MCF 10A (cell line): Measurements from ENCODE around the gene ANKRD11. TPM values are rescaled to one million over a fixed set of nuclear protein-coding genes. Genes with fewer than 3 reads are reported as not detected.
A peak's percentile ranks its signal among the peaks of the same experiment; 100 is the strongest.

Experiments
- BruUV-seq: library from RNA; stranded (reverse); fragments of 400-500 nt; replicated peaks from 2 replicates; lab custom pipeline; 2021; lab: Mats Ljungman, UMichigan
- CTCF ChIA-PET: fragments of 300-600 bp; sonication (Branson Sonifier 250); formaldehyde crosslinking; extraction: SDS; loops from one replicate; lab custom pipeline; 2021; ENCODE audit warnings: antibody characterized with exemption, inconsistent platforms; lab: Yijun Ruan, JAX
- POLR2A ChIA-PET: fragments of 300-600, 350-650 bp; sonication (Branson Sonifier 250); formaldehyde crosslinking; extraction: SDS; loops from one replicate; lab custom pipeline; 2020; ENCODE audit warnings: antibody characterized with exemption, inconsistent platforms; lab: Yijun Ruan, JAX
- DNase-seq: peaks from one replicate; pipeline ENCODE4 v3.0.0-alpha.2; 2018; ENCODE audit not compliant: unreplicated experiment
- H3K27ac Mint-ChIP-seq: one replicate; pipeline ENCODE4 v1.8.0; 2022; ENCODE audit warnings: mild to moderate bottlenecking, low read depth, mixed read lengths; ENCODE audit not compliant: unreplicated experiment
- H3K27me3 Mint-ChIP-seq: one replicate; pipeline ENCODE4 v1.8.0; 2022; ENCODE audit warnings: mixed read lengths; ENCODE audit not compliant: insufficient read depth, unreplicated experiment
- H3K36me3 Mint-ChIP-seq: one replicate; pipeline ENCODE4 v1.8.0; 2022; ENCODE audit warnings: mild to moderate bottlenecking, moderate library complexity, mixed read lengths; ENCODE audit not compliant: insufficient read depth, unreplicated experiment
- H3K4me1 Mint-ChIP-seq: one replicate; pipeline ENCODE4 v1.8.0; 2022; ENCODE audit warnings: mixed read lengths; ENCODE audit not compliant: insufficient read depth, unreplicated experiment
- H3K4me3 Mint-ChIP-seq: one replicate; pipeline ENCODE4 v1.8.0; 2022; ENCODE audit warnings: mild to moderate bottlenecking, moderate library complexity, mixed read lengths; ENCODE audit not compliant: unreplicated experiment
- H3K9me3 Mint-ChIP-seq: one replicate; pipeline ENCODE4 v1.8.0; 2022; ENCODE audit warnings: mixed read lengths; ENCODE audit not compliant: unreplicated experiment
- intact Hi-C: fragments of 100-400 bp; cut with micrococcal nuclease; formaldehyde crosslinking; loops from 2 replicates; pipeline ENCODE4 v1.14.1; 2022
- total RNA-seq: library from RNA; stranded (reverse); gene quantifications from 2 replicates; pipeline ENCODE4 v1.2.3, GENCODE V29; 2022
- TF ChIP-seq, protein P1 (sequence below): fragments of 200-600 bp; IDR thresholded peaks from one replicate; pipeline ENCODE4 v1.8.0; 2022; ENCODE audit warnings: antibody characterized with exemption, mild to moderate bottlenecking; ENCODE audit not compliant: unreplicated experiment

ANKRD11 gene
- total RNA-seq, 1 experiment from 2014 or later = 237 TPM

- Mint-ChIP-seq H3K27me3 (no peaks in the 10 kb centered on the region), H3K36me3 (peaks cover 47% of the 10 kb centered on the region), H3K27ac (peak overlapping the region; percentile 85), H3K4me3 (peak overlapping the region; percentile 9), H3K4me1 (peaks cover 76% of the 10 kb centered on the region), H3K9me3 (no peaks in the 10 kb centered on the region)
- POLR2A ChIA-PET = interaction anchor here (1.0 to 1.1 kb wide), 2 partner anchors 8 to 241 kb away, joined by 3 to 4 read pairs; no protein-coding TSS in a partner anchor
- DNase-seq = no peak
- BruUV-seq = no TSS peak
- intact Hi-C loops = no loop called here
- TF ChIP-seq, protein P1, sequence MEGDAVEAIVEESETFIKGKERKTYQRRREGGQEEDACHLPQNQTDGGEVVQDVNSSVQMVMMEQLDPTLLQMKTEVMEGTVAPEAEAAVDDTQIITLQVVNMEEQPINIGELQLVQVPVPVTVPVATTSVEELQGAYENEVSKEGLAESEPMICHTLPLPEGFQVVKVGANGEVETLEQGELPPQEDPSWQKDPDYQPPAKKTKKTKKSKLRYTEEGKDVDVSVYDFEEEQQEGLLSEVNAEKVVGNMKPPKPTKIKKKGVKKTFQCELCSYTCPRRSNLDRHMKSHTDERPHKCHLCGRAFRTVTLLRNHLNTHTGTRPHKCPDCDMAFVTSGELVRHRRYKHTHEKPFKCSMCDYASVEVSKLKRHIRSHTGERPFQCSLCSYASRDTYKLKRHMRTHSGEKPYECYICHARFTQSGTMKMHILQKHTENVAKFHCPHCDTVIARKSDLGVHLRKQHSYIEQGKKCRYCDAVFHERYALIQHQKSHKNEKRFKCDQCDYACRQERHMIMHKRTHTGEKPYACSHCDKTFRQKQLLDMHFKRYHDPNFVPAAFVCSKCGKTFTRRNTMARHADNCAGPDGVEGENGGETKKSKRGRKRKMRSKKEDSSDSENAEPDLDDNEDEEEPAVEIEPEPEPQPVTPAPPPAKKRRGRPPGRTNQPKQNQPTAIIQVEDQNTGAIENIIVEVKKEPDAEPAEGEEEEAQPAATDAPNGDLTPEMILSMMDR = no peak
- CTCF ChIA-PET = interaction anchor here (0.9 kb wide), 1 partner anchor 10 kb away, joined by 3 read pairs; no protein-coding TSS in a partner anchor
These were observed 172.5 kb downstream of the ANKRD11 start for GRCh38 chr16:89317729-89318429.

DNA sequence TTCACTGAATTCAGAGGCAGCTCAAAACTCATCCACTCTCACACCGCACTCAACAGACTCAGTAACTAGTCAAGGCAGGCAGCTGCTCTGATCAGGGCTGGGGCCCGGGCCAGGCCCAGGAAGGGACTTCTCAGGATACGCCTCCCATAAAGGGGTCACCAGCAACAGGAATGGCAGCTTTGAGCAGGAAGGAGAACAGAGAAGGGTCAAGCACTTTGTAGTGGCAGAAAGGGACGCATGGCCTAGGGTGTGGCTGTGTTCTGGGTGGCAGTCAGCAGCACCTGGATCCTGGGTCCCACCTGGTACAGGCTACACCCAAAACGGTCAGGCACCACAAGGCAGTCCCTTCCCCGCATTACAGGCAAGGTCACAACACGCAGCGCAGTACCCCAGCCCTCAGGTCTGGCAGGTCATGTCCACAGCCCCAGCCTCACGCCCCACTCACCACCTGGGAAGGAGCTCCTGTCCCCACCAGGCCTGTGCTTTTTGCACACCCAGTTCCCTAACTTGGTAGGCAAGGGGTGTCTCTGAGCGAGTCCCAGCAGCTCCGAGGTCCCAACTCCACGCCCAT, 173.2 kb downstream of the ANKRD11 start:
- Mint-ChIP-seq H3K27ac (peak overlapping the region; percentile 40), H3K36me3 (peaks cover 47% of the 10 kb centered on the region), H3K27me3 (no peaks in the 10 kb centered on the region), H3K4me1 (peaks cover 77% of the 10 kb centered on the region), H3K9me3 (no peaks in the 10 kb centered on the region), H3K4me3 (peak overlapping the region; percentile 5)
- BruUV-seq = no TSS peak
- TF ChIP-seq, protein P1 = no peak
- DNase-seq = no peak
- CTCF ChIA-PET = interaction anchor here (0.7 to 0.9 kb wide), 2 partner anchors 10 to 22 kb away, joined by 3 to 5 read pairs; no protein-coding TSS in a partner anchor
- intact Hi-C loops = no loop called here
- POLR2A ChIA-PET = interaction anchor here (1.0 to 1.1 kb wide), 3 partner anchors 9 to 241 kb away, joined by 3 to 4 read pairs (median 3); no protein-coding TSS in a partner anchor

DNA sequence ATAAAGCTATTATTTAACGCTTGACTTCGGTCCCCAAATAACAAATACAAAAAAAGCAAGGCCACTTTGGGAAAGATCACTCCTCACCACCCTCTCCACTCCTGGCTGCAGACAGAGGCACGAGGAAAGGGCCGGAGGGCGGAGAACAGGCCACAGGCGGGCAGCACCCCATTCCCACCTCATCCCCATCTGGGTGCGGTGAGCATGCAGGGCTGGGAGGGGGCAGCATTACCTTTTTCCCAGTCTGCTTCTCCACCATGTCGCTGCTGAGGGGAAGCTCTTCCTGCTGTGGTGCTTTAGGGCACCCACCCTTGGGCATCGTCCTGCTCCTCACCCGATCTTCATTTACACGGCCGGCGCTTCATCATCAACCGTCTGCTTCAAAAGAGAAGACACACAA, 173.7 kb downstream of the ANKRD11 start:
- intact Hi-C loops = no loop called here

More for the DNA sequence above, 173.7 kb downstream of the ANKRD11 start:
- TF ChIP-seq, protein P1 = no peak
- CTCF ChIA-PET = interaction anchor here (0.7 kb wide), 2 partner anchors 22 to 190 kb away, joined by 4 to 5 read pairs; no protein-coding TSS in a partner anchor
- Mint-ChIP-seq H3K27ac (peak overlapping the region; percentile 40), H3K27me3 (no peaks in the 10 kb centered on the region), H3K36me3 (peaks cover 47% of the 10 kb centered on the region), H3K4me3 (peak overlapping the region; percentile 5), H3K9me3 (no peaks in the 10 kb centered on the region), H3K4me1 (peaks cover 75% of the 10 kb centered on the region)
- POLR2A ChIA-PET = interaction anchor here (1.0 to 1.6 kb wide), 5 partner anchors 9 to 242 kb away, joined by 3 to 17 read pairs (median 3); partner anchors contain the start of gene SPG7
- no TSS peak for BruUV-seq
- no peak for DNase-seq
